ENCODE data around the gene DAG1. TPM values are rescaled to one million over a fixed set of nuclear protein-coding genes. Genes with fewer than 3 reads are reported as not detected.

DAG1 gene
- polyA plus RNA-seq, 2 of the 4 experiments (the other 2 are of a cell fraction) = 46.6 to 59.6 TPM

DNA sequence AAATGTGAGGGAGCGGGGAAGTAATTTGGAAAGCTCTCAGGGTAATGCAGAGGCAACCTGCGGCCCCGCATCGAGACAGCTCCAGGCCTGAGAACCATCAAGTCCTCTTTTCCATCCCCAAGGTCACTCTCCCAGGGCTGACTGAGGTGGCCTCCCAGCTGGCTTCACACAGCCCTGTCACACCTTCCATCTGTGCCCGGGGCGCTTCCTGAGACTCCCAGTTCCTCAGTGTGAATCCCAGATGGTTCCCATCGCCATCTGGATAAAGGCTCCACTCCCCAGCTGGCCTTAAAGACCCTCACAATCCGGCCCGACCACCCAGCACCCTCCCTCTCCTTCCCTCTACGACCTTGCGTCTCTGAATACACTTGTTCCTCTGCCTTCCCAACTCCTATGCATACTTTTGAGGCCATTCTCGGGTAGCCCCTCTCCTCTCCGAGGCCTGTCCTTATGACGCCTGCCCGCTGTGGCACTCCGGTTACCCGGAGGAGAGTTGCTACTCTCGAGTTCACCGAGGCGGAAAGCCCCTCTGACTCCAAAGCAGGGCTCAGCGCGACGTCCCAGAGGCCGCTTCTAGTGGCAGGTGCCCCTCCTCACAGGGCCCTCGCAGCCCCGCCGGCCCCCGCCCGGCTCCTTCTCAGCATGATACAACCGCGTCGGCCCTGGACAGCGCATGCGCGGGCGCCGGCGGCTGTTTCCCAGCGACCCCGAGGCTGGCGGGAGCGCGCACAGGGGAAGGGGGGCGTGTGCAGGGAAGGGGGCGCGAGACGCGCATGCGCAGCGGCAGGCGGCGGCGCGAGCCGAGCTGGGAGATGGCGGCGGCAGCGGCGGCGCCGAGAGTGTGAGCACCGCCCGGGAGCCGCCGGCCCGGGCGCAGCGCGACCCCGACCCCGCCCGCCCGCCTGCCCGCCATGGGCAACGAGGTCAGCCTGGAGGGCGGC lies 83.9 kb downstream of the DAG1 start, which contains the start of gene BSN:
Gene BSN (plus strand): TSS at position 786 of the 941 bp plus-strand sequence. CDS start 126 bp downstream, at position 912.
- 33% methylated on average over 11 of the region's 76 CpGs for WGBS (ENCODE audit: missing lambda C conversion rate)
- CTCF ChIA-PET = interaction anchor here (6.2 to 7.8 kb wide), 2 partner anchors 14 to 117 kb away, joined by 26 to 40 read pairs; no protein-coding TSS in a partner anchor
- no peaks in the 10 kb centered on the region for H3K9me3 ChIP-seq
- H3K4me3 ChIP-seq = peak within 1 kb of the TSS; percentile 67
- H3K4me1 ChIP-seq = peaks cover 8% of the 10 kb centered on the region; the same call in 2 of the 3 replicates
- H3K4me2 ChIP-seq = peak within 1 kb of the TSS; percentile 94
- no peak for FAIRE-seq
- peak within 1 kb of the TSS; percentile 84 to 94 for H3K27ac ChIP-seq
- POLR2A ChIA-PET = interaction anchor here (1.4 to 2.1 kb wide), 2 partner anchors 14 to 119 kb away, joined by 4 to 8 read pairs; no protein-coding TSS in a partner anchor
- ATAC-seq = peak; percentile 85 to 87
- peak; percentile 81 to 82 for DNase-seq (ENCODE audit: low read depth in 1 of 2, low spot score in 1 of 2)
- TF ChIP-seq RFX5 (IDR thresholded peaks at IDR 0.05) (no peak), HEYL (CRISPR knock-in tag; IDR thresholded peaks at IDR 0.05) (no peak), PHF8 (IDR thresholded peaks at IDR 0.05; ENCODE audit: borderline replicate concordance, low read depth) (peak; percentile 36; the same call in 1 of the 2 replicates), POLR2A (IDR thresholded peaks at IDR 0.05; ENCODE audit: low read length) (peak; percentile 32; the same call in 1 of the 2 replicates)
- TF ChIP-seq, protein P1, sequence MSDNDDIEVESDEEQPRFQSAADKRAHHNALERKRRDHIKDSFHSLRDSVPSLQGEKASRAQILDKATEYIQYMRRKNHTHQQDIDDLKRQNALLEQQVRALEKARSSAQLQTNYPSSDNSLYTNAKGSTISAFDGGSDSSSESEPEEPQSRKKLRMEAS (IDR thresholded peaks at IDR 0.05) = peak; percentile 45; the same call in 1 of the 2 replicates
- TF ChIP-seq, protein P2, sequence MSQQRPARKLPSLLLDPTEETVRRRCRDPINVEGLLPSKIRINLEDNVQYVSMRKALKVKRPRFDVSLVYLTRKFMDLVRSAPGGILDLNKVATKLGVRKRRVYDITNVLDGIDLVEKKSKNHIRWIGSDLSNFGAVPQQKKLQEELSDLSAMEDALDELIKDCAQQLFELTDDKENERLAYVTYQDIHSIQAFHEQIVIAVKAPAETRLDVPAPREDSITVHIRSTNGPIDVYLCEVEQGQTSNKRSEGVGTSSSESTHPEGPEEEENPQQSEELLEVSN (IDR thresholded peaks at IDR 0.05; ENCODE audit: borderline replicate concordance, low read depth) = 0 out of 2 replicates have a peak, but pooled peaks have one; percentile 31

DNA sequence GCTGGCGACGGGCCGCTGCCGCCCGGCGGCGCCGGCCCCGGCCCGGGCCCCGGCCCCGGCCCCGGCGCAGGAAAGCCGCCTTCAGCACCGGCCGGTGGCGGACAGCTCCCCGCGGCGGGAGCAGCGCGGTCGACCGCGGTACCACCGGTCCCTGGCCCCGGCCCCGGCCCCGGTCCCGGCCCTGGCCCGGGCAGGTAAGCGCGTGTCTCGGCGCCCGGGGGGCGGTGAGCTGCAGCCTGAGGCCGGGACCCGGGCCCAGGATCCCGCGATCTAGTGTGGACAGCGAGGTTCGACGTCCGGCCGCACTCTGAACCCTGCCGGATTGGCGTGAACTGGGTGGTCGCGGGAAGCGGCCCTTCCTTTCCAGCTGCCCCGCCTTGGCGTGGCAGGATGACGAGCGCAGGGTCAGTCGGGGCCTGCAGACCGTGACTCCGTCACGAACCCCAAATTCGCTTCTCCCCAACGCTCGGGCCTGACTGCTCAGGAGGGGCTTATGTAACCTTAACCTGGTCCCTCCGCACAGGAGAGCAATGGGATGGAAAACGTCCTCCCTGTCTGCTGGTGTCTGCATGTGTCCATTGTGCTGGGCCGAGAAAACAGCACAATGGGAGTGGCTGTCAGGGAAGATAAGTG lies 84.7 kb downstream of the DAG1 start:
- no peaks in the 10 kb centered on the region for H3K9me3 ChIP-seq
- peak overlapping the region; percentile 94 for H3K4me2 ChIP-seq
- 8% methylated on average over 3 of the region's 66 CpGs for WGBS (ENCODE audit: missing lambda C conversion rate)
- DNase-seq (ENCODE audit: low read depth in 1 of 2, low spot score in 1 of 2) (no peak), ATAC-seq (peak; percentile 68 to 88; a peak in 5 of 6 replicates), FAIRE-seq (no peak)
- peak overlapping the region; percentile 67 for H3K4me3 ChIP-seq
- TF ChIP-seq, protein P3, sequence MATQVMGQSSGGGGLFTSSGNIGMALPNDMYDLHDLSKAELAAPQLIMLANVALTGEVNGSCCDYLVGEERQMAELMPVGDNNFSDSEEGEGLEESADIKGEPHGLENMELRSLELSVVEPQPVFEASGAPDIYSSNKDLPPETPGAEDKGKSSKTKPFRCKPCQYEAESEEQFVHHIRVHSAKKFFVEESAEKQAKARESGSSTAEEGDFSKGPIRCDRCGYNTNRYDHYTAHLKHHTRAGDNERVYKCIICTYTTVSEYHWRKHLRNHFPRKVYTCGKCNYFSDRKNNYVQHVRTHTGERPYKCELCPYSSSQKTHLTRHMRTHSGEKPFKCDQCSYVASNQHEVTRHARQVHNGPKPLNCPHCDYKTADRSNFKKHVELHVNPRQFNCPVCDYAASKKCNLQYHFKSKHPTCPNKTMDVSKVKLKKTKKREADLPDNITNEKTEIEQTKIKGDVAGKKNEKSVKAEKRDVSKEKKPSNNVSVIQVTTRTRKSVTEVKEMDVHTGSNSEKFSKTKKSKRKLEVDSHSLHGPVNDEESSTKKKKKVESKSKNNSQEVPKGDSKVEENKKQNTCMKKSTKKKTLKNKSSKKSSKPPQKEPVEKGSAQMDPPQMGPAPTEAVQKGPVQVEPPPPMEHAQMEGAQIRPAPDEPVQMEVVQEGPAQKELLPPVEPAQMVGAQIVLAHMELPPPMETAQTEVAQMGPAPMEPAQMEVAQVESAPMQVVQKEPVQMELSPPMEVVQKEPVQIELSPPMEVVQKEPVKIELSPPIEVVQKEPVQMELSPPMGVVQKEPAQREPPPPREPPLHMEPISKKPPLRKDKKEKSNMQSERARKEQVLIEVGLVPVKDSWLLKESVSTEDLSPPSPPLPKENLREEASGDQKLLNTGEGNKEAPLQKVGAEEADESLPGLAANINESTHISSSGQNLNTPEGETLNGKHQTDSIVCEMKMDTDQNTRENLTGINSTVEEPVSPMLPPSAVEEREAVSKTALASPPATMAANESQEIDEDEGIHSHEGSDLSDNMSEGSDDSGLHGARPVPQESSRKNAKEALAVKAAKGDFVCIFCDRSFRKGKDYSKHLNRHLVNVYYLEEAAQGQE (IDR thresholded peaks at IDR 0.05) = peak; percentile 81
- TF ChIP-seq PHF8 (IDR thresholded peaks at IDR 0.05; ENCODE audit: borderline replicate concordance, low read depth) (no peak), HOXB13 (CRISPR knock-in tag; IDR thresholded peaks at IDR 0.05; ENCODE audit: low read depth) (no peak), CBX2 (IDR thresholded peaks at IDR 0.05; ENCODE audit: borderline replicate concordance, low read depth) (no peak), SMC3 (IDR thresholded peaks at IDR 0.05) (no peak)
- POLR2A ChIA-PET = interaction anchor here (1.4 to 2.1 kb wide), 2 partner anchors 15 to 118 kb away, joined by 4 to 8 read pairs; no protein-coding TSS in a partner anchor
- CTCF ChIA-PET = interaction anchor here (6.2 to 7.8 kb wide), 2 partner anchors 15 to 116 kb away, joined by 26 to 40 read pairs; no protein-coding TSS in a partner anchor
- H3K4me1 ChIP-seq = peaks cover 8% of the 10 kb centered on the region; the same call in 2 of the 3 replicates
- H3K27ac ChIP-seq = 0 out of 6 replicates have a peak overlapping the region, but pooled peaks of 1 of the 2 experiments have one; percentile 40

DNA sequence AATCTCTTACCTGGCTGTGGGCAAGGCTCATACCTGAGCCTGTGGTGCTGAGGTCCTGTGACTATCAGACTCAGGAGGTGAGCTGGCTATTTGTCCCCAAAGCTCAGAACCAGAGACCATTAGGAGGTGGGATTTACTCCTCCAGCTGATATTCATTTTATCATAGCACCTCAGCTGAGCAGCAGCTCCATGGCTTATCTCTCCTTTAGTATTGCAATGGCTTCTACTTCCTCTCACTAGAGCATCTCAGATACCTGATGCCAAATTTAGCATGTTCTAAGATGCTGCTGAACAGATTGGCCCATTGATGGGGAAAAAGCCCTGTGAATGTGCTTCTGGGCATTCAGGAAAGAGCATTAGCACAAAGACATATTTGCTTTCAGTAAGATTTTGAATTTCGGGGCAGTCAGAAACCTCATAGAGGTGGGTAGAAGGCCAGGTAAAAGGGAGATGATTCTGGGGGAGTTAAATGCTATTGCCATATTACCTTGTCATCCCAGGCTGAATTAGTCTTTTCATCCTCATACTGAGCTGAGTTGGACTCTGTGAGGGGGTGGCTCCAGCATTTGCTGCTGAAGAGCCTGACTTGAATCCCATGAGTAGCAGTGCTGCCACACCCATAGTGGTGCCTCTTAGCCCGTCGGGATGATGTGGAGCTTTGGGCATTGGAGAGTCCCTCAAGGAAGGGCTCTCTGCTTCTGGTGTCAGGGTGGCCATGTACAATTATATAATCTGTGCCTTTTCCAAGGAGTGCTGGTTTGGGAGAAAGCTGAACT lies 86.6 kb downstream of the DAG1 start:
- WGBS (ENCODE audit: missing lambda C conversion rate) = 0% methylated on average over 3 of the region's 3 CpGs
- ATAC-seq = no peak
- Histone ChIP-seq H3K9me3 (no peaks in the 10 kb centered on the region; the same call in 2 of the 3 replicates), H3K4me1 (peaks cover 8% of the 10 kb centered on the region; the same call in 2 of the 3 replicates), H3K4me2 (no peak overlapping the region), H3K4me3 (no peak overlapping the region), H3K27ac (no peak overlapping the region)
- ChIA-PET POLR2A (no interaction called here), CTCF (interaction anchor here (0.9 to 7.8 kb wide), 4 partner anchors 8 to 114 kb away, joined by 3 to 40 read pairs (median 14); no protein-coding TSS in a partner anchor)
- no peak for DNase-seq (ENCODE audit: low read depth in 1 of 2, low spot score in 1 of 2)
- no peak for FAIRE-seq
- TF ChIP-seq ZC3H11A (IDR thresholded peaks at IDR 0.05) = no peak
- no peak for TF ChIP-seq RCOR1 (IDR thresholded peaks at IDR 0.05; ENCODE audit: low read depth, low read length)
- no peak for TF ChIP-seq EP300 (IDR thresholded peaks at IDR 0.05)
- TF ChIP-seq EHMT2 (IDR thresholded peaks at IDR 0.05; ENCODE audit: low read depth) = no peak
- no peak for TF ChIP-seq MAZ (IDR thresholded peaks at IDR 0.05; ENCODE audit: borderline replicate concordance, low read depth, low read length)
- TF ChIP-seq, protein P2 (IDR thresholded peaks at IDR 0.05; ENCODE audit: borderline replicate concordance, low read depth) = no peak

All from A549 (cell line).